Measurements from ENCODE around the gene SNX20.

GRCh38 chr16:50676684-50677225 is 4.4 kb downstream of the SNX20 start:
- TF ChIP-seq RARB (CRISPR knock-in tag; IDR thresholded peaks at IDR 0.05): no peak
- TF ChIP-seq, protein P1, sequence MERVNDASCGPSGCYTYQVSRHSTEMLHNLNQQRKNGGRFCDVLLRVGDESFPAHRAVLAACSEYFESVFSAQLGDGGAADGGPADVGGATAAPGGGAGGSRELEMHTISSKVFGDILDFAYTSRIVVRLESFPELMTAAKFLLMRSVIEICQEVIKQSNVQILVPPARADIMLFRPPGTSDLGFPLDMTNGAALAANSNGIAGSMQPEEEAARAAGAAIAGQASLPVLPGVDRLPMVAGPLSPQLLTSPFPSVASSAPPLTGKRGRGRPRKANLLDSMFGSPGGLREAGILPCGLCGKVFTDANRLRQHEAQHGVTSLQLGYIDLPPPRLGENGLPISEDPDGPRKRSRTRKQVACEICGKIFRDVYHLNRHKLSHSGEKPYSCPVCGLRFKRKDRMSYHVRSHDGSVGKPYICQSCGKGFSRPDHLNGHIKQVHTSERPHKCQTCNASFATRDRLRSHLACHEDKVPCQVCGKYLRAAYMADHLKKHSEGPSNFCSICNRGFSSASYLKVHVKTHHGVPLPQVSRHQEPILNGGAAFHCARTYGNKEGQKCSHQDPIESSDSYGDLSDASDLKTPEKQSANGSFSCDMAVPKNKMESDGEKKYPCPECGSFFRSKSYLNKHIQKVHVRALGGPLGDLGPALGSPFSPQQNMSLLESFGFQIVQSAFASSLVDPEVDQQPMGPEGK (CRISPR knock-in tag; IDR thresholded peaks at IDR 0.05; ENCODE audit: borderline replicate concordance): no peak
- TF ChIP-seq ZFP30 (CRISPR knock-in tag; IDR thresholded peaks at IDR 0.05): no peak
- TF ChIP-seq, protein P2, sequence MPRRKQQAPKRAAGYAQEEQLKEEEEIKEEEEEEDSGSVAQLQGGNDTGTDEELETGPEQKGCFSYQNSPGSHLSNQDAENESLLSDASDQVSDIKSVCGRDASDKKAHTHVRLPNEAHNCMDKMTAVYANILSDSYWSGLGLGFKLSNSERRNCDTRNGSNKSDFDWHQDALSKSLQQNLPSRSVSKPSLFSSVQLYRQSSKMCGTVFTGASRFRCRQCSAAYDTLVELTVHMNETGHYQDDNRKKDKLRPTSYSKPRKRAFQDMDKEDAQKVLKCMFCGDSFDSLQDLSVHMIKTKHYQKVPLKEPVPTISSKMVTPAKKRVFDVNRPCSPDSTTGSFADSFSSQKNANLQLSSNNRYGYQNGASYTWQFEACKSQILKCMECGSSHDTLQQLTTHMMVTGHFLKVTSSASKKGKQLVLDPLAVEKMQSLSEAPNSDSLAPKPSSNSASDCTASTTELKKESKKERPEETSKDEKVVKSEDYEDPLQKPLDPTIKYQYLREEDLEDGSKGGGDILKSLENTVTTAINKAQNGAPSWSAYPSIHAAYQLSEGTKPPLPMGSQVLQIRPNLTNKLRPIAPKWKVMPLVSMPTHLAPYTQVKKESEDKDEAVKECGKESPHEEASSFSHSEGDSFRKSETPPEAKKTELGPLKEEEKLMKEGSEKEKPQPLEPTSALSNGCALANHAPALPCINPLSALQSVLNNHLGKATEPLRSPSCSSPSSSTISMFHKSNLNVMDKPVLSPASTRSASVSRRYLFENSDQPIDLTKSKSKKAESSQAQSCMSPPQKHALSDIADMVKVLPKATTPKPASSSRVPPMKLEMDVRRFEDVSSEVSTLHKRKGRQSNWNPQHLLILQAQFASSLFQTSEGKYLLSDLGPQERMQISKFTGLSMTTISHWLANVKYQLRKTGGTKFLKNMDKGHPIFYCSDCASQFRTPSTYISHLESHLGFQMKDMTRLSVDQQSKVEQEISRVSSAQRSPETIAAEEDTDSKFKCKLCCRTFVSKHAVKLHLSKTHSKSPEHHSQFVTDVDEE (CRISPR knock-in tag; IDR thresholded peaks at IDR 0.05): no peak
- TF ChIP-seq ZC3H10 (CRISPR knock-in tag; IDR thresholded peaks at IDR 0.05): no peak
- no peak for TF ChIP-seq POU6F1 (CRISPR knock-in tag; IDR thresholded peaks at IDR 0.05; ENCODE audit: borderline replicate concordance, low read depth)
- TF ChIP-seq SNAI2 (CRISPR knock-in tag; IDR thresholded peaks at IDR 0.05): no peak
- TF ChIP-seq CSDC2 (CRISPR knock-in tag; IDR thresholded peaks at IDR 0.05): no peak
- TF ChIP-seq ARNTL (CRISPR knock-in tag; IDR thresholded peaks at IDR 0.05; ENCODE audit: borderline replicate concordance, low read depth): no peak
- TF ChIP-seq ZNF70 (CRISPR knock-in tag; IDR thresholded peaks at IDR 0.05): no peak
- TF ChIP-seq PPARA (CRISPR knock-in tag; IDR thresholded peaks at IDR 0.05; ENCODE audit: borderline replicate concordance): no peak
- no peak for TF ChIP-seq OSR1 (CRISPR knock-in tag; IDR thresholded peaks at IDR 0.05)
- TF ChIP-seq ZFP3 (CRISPR knock-in tag; IDR thresholded peaks at IDR 0.05): no peak
- TF ChIP-seq ESRRG (CRISPR knock-in tag; IDR thresholded peaks at IDR 0.05): no peak

Data from SK-N-SH treated with all-trans-retinoic acid at 6 μM for 48 hours (cell line).